PC-9 (cell line): ENCODE results near the gene CD93. TPM values are rescaled to one million over a fixed set of nuclear protein-coding genes. Genes with fewer than 3 reads are reported as not detected.

Source experiments
- BruUV-seq: library from RNA; stranded (reverse); fragments of 400-500 nt; replicated peaks from 2 replicates; lab custom pipeline; 2021; lab: Mats Ljungman, UMichigan
- CTCF ChIA-PET: fragments of 300-600 bp; sonication (Branson Sonifier 250); formaldehyde crosslinking; loops from one replicate; lab custom pipeline; 2022; ENCODE audit warnings: antibody characterized with exemption; lab: Charles Lee
- POLR2A ChIA-PET: fragments of 300-600 bp; sonication (Branson Sonifier 250); formaldehyde crosslinking; loops from one replicate; lab custom pipeline; 2022; ENCODE audit warnings: antibody characterized with exemption; ENCODE audit not compliant: unreplicated experiment; lab: Charles Lee
- DNase-seq, 2 experiments: peaks; one replicate each; pipeline versions ENCODE4 v3.0.0 to v3.0.0-alpha.2; 2015 to 2022; ENCODE audit warnings: mixed read lengths in 1 of 2
- H2AFZ ChIP-seq: fragments of 200-600 bp; sonication (generic); 2 replicates; pipeline ENCODE4 v1.8.1; 2017; ENCODE audit warnings: antibody characterized with exemption
- H3F3A ChIP-seq: fragments of 200-600 bp; sonication (generic); 2 replicates; pipeline ENCODE4 v1.8.1; 2017; ENCODE audit warnings: antibody characterized with exemption, mild to moderate bottlenecking, low read depth; ENCODE audit not compliant: insufficient read depth
- H3K27ac ChIP-seq: fragments of 200-600 bp; sonication (generic); 2 replicates; pipeline ENCODE4 v1.6.1; 2016; ENCODE audit warnings: mixed run types
- H3K27me3 ChIP-seq: fragments of 200-600 bp; sonication (generic); 2 replicates; pipeline ENCODE4 v1.6.1; 2016; ENCODE audit warnings: low read depth, mixed run types; ENCODE audit not compliant: insufficient read depth
- H3K36me3 ChIP-seq: fragments of 200-600 bp; sonication (generic); 2 replicates; pipeline ENCODE4 v1.6.1; 2016; ENCODE audit warnings: low read depth, mixed run types
- H3K4me1 ChIP-seq: fragments of 200-600 bp; sonication (generic); replicated peaks from 2 replicates; pipeline ENCODE4 v1.6.1; 2016; ENCODE audit warnings: mixed run types; ENCODE audit not compliant: insufficient read depth
- H3K4me2 ChIP-seq: fragments of 200-600 bp; sonication (generic); 2 replicates; pipeline ENCODE4 v1.6.1; 2017; ENCODE audit warnings: mixed run types
- H3K4me3 ChIP-seq: fragments of 200-600 bp; sonication (generic); 2 replicates; pipeline ENCODE4 v1.6.1; 2016; ENCODE audit warnings: mixed run types
- H3K79me2 ChIP-seq: fragments of 200-600 bp; sonication (generic); 2 replicates; pipeline ENCODE4 v1.6.1; 2017; ENCODE audit warnings: low read depth, mixed run types
- H3K9me2 ChIP-seq: fragments of 200-600 bp; sonication (generic); 2 replicates; pipeline ENCODE4 v1.8.1; 2017; ENCODE audit warnings: mild to moderate bottlenecking; ENCODE audit not compliant: insufficient read depth
- H3K9me3 ChIP-seq: fragments of 200-600 bp; sonication (generic); 2 replicates; pipeline ENCODE4 v1.8.1; 2016; ENCODE audit warnings: low read depth; ENCODE audit not compliant: insufficient read depth
- H4K20me1 ChIP-seq: fragments of 200-600 bp; sonication (generic); 2 replicates; pipeline ENCODE4 v1.8.1; 2017; ENCODE audit not compliant: insufficient read depth
- CTCF ChIP-seq: fragments of 200-600 bp; sonication (generic); conservative IDR thresholded peaks from 2 replicates; pipeline ENCODE4 v1.6.1; 2017; ENCODE audit warnings: mixed run types, antibody characterized with exemption, mild to moderate bottlenecking, moderate library complexity
- EZH2 ChIP-seq: fragments of 200-600 bp; sonication (generic); IDR thresholded peaks from 2 replicates; pipeline ENCODE4 v1.8.0; 2017; ENCODE audit warnings: antibody characterized with exemption, low read depth
- intact Hi-C: fragments of 100-400 bp; cut with micrococcal nuclease; formaldehyde crosslinking; loops from one replicate; pipeline ENCODE4 v1.10.0; 2022; ENCODE audit not compliant: unreplicated experiment
- total RNA-seq: library from RNA; stranded (reverse); gene quantifications from 2 replicates; pipeline ENCODE4 v1.2.3, GENCODE V29; 2021

CD93 gene
- total RNA-seq, 1 experiment from 2014 or later = 0.07 TPM

GRCh38 chr20:23120261-23120660 lies 34.1 kb upstream of the CD93 start:
- no peak for TF ChIP-seq CTCF
- TF ChIP-seq EZH2 = no peak
- CTCF ChIA-PET = no interaction called here
- Histone ChIP-seq H3K27me3 (no peaks in the 10 kb centered on the region), H3K9me3 (no peaks in the 10 kb centered on the region), H3K79me2 (no peaks in the 10 kb centered on the region), H2AFZ (no peak overlapping the region), H3K9me2 (no peaks in the 10 kb centered on the region), H3K36me3 (no peaks in the 10 kb centered on the region), H3F3A (no peaks in the 10 kb centered on the region), H3K4me1 (0 out of 2 replicates have a peak, but pooled peaks cover 7% of the 10 kb centered on the region), H3K4me3 (no peak overlapping the region), H3K27ac (no peak overlapping the region), H3K4me2 (no peak overlapping the region), H4K20me1 (no peaks in the 10 kb centered on the region)
- POLR2A ChIA-PET = no interaction called here
- DNase-seq = no peak
- intact Hi-C loops = loop anchor here (10.0 kb wide), 1 partner anchor 55 kb away; no protein-coding TSS in a partner anchor
- no TSS peak for BruUV-seq

GRCh38 chr20:23119456-23120216 lies 33.5 kb upstream of the CD93 start:
- Histone ChIP-seq H3K4me3 (no peak overlapping the region), H3K27me3 (no peaks in the 10 kb centered on the region), H3K36me3 (no peaks in the 10 kb centered on the region), H4K20me1 (no peaks in the 10 kb centered on the region), H3K79me2 (no peaks in the 10 kb centered on the region), H3K9me3 (no peaks in the 10 kb centered on the region), H3K4me2 (no peak overlapping the region), H3K27ac (no peak overlapping the region), H2AFZ (no peak overlapping the region), H3K9me2 (no peaks in the 10 kb centered on the region), H3K4me1 (0 out of 2 replicates have a peak, but pooled peaks cover under 1% of the 10 kb centered on the region), H3F3A (no peaks in the 10 kb centered on the region)
- ChIA-PET CTCF (no interaction called here), POLR2A (interaction anchor here (0.6 kb wide), 2 partner anchors 13 to 27 kb away, joined by 4 to 19 read pairs; no protein-coding TSS in a partner anchor)
- TF ChIP-seq CTCF = no peak
- no TSS peak for BruUV-seq
- no peak for DNase-seq
- intact Hi-C loops = loop anchor here (10.0 kb wide), 1 partner anchor 55 kb away; no protein-coding TSS in a partner anchor

- POLR2A ChIA-PET = interaction anchor here (0.6 kb wide), 1 partner anchor 21 kb away, joined by 3 read pairs; no protein-coding TSS in a partner anchor
- Histone ChIP-seq H3K9me2 (no peaks in the 10 kb centered on the region), H3K4me2 (no peak overlapping the region), H3K79me2 (no peaks in the 10 kb centered on the region), H3K27me3 (no peaks in the 10 kb centered on the region), H3K36me3 (no peaks in the 10 kb centered on the region), H3K9me3 (no peaks in the 10 kb centered on the region), H3K27ac (no peak overlapping the region), H3F3A (no peaks in the 10 kb centered on the region), H3K4me1 (no peaks in the 10 kb centered on the region), H3K4me3 (no peak overlapping the region), H2AFZ (no peak overlapping the region), H4K20me1 (no peaks in the 10 kb centered on the region)
- no TSS peak for BruUV-seq
- DNase-seq = no peak
- CTCF ChIA-PET = no interaction called here
- intact Hi-C loops = no loop called here
- TF ChIP-seq CTCF = no peak
- no peak for TF ChIP-seq EZH2
Measured at GRCh38 chr20:23118766-23119165, 32.6 kb upstream of the CD93 start.
